ENCODE results near the gene NAV1.

The NAV1 gene

DNA sequence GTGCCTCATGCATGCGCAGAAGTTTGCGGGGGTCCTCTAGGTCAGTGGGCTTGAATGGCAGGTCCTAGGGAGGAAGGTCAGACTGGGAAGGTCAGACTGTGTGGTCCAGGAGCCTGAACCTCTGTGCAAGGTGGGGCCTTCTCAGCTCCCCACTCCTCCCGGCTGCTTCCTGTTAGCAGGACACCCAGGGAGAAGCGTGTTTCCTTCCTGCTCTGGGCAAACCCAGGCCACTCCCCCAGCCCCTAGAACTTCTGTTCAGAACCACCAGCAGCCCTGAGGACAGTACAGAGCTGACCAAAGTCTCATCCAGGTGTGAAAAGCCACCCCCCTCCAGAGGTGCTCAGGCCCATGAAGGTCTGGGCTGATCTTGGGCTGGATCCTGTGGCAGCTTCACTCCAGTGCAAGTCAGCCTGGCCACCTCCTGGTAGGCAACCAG is 29.9 kb downstream of the NAV1 start:
- no peaks in the 10 kb centered on the region for H3K79me2 ChIP-seq (ENCODE audit: insufficient read depth, low read depth)
- H3K4me1 ChIP-seq (ENCODE audit: low read depth, poor library complexity, severe bottlenecking), result no peaks in the 10 kb centered on the region
- no peaks in the 10 kb centered on the region for H3K27me3 ChIP-seq (ENCODE audit: insufficient read depth, low read depth)
- H3K27ac ChIP-seq, result no peak overlapping the region
- no peak overlapping the region for H3K9ac ChIP-seq
- H2AFZ ChIP-seq (ENCODE audit: low read depth), result no peak overlapping the region
- no peaks in the 10 kb centered on the region for H3K36me3 ChIP-seq (ENCODE audit: insufficient read depth)
- H3K4me3 ChIP-seq (IDR thresholded peaks at IDR 0.05; ENCODE audit: insufficient read depth, low read depth, low read length), result no peak overlapping the region
- TF ChIP-seq, protein P1, sequence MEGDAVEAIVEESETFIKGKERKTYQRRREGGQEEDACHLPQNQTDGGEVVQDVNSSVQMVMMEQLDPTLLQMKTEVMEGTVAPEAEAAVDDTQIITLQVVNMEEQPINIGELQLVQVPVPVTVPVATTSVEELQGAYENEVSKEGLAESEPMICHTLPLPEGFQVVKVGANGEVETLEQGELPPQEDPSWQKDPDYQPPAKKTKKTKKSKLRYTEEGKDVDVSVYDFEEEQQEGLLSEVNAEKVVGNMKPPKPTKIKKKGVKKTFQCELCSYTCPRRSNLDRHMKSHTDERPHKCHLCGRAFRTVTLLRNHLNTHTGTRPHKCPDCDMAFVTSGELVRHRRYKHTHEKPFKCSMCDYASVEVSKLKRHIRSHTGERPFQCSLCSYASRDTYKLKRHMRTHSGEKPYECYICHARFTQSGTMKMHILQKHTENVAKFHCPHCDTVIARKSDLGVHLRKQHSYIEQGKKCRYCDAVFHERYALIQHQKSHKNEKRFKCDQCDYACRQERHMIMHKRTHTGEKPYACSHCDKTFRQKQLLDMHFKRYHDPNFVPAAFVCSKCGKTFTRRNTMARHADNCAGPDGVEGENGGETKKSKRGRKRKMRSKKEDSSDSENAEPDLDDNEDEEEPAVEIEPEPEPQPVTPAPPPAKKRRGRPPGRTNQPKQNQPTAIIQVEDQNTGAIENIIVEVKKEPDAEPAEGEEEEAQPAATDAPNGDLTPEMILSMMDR (conservative IDR thresholded peaks at IDR 0.05; ENCODE audit: low read depth, low read length), result no peak
- no peaks in the 10 kb centered on the region for H4K20me1 ChIP-seq (ENCODE audit: insufficient read depth)
- no peak overlapping the region for H3K4me2 ChIP-seq

DNA sequence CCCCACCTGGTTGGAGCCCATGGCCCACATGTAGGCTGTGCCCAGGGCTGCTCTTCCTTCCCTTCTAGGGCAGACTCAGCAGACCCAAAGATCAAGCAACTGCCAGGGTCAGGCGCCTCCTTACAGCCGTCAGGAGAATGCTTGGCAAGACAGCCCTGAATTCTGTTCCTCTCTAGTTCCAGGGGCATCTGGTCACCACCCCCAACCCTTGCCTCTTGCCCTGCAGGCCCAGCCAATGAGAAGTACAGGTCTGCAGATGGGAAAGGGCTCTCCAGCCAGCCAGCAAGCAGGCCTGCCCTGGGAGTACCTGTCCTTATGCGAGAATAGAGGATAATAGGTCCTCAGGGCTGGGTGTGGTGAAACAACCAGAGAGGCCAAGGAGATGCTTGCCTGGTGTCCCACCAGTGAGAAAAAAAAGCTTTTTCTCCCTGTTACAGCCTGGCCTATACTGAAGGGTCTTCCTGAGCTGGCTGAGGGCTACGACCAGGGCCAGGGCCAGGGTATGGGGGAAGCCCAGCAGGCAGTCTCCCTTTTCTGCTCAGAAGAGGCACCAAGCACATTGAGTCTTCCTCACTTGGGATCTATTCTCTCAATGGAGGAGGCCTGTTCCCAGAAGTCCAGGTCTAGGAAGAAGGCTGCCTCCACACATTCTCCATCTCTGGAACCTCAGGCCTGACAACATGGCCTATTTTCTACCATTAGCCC is 31.4 kb downstream of the NAV1 start:
- no peak overlapping the region for H3K4me2 ChIP-seq
- H3K36me3 ChIP-seq (ENCODE audit: insufficient read depth), result no peaks in the 10 kb centered on the region
- no peaks in the 10 kb centered on the region for H3K79me2 ChIP-seq (ENCODE audit: insufficient read depth, low read depth)
- H3K4me3 ChIP-seq (IDR thresholded peaks at IDR 0.05; ENCODE audit: insufficient read depth, low read depth, low read length), result no peak overlapping the region
- H4K20me1 ChIP-seq (ENCODE audit: insufficient read depth), result no peaks in the 10 kb centered on the region
- no peaks in the 10 kb centered on the region for H3K4me1 ChIP-seq (ENCODE audit: low read depth, poor library complexity, severe bottlenecking)
- no peak overlapping the region for H3K27ac ChIP-seq
- H3K9ac ChIP-seq, result no peak overlapping the region
- no peak overlapping the region for H2AFZ ChIP-seq (ENCODE audit: low read depth)
- H3K27me3 ChIP-seq (ENCODE audit: insufficient read depth, low read depth), result no peaks in the 10 kb centered on the region
- TF ChIP-seq, protein P1 (conservative IDR thresholded peaks at IDR 0.05; ENCODE audit: low read depth, low read length), result no peak

DNA sequence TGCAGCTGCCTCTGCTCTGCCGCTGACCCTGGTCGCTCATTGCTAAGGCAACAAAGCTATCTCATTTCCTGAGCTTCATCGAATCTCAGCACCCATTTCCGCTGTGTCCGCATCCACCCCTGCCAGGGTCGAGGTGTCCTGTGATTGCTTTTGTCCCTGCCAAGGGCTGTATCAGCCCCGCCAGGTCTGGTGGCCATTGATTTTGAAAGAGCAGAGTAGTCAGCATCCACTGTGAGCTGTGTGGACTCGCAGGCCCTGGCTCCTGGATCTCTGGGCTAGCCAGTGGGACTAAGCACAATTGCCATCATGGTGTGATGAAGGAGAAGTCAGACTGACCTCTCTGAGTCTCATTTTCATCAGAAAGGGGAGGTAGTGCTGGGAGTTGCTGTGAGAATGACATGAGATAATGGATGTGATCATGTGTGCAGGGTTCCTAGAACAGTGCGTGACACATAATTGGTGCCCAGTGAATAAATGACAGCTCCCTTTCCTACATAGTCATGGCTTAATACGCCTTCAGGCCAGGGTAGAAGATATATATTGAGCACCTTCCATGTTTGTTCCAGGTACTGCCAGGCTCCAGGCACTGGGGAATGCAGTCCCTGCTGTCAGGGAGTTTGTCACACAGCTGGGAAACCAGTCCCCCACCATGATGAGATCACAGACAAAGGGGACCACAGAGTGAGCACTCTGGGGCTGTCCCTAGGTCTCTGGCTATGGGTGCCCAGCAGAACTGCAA is 32.1 kb downstream of the NAV1 start:
- Histone ChIP-seq H3K9ac (no peak overlapping the region), H3K4me1 (ENCODE audit: low read depth, poor library complexity, severe bottlenecking) (no peaks in the 10 kb centered on the region), H4K20me1 (ENCODE audit: insufficient read depth) (no peaks in the 10 kb centered on the region), H3K4me3 (IDR thresholded peaks at IDR 0.05; ENCODE audit: insufficient read depth, low read depth, low read length) (no peak overlapping the region), H2AFZ (ENCODE audit: low read depth) (no peak overlapping the region), H3K27ac (no peak overlapping the region), H3K36me3 (ENCODE audit: insufficient read depth) (no peaks in the 10 kb centered on the region), H3K79me2 (ENCODE audit: insufficient read depth, low read depth) (no peaks in the 10 kb centered on the region), H3K4me2 (no peak overlapping the region), H3K27me3 (ENCODE audit: insufficient read depth, low read depth) (no peaks in the 10 kb centered on the region)
- TF ChIP-seq, protein P1 (conservative IDR thresholded peaks at IDR 0.05; ENCODE audit: low read depth, low read length), result no peak

DNA sequence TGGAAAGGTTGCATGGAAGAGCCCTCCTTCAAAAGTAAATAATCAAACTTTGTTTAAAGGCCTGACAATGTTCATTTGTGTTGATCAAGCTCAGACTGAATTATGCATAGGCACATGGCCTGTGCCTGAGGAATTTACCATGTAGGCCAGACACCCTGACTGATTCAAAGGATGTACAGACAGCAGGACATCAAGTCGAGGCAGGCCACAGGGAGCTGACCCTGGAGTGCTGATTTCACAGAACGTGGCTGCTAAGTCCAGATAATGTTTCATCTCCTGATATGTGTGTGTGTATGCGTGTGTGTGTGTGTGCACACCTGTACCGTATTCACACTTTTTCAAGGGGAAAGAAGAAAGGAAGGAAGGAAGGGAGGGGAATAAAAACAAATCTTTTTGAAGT is 34.1 kb downstream of the NAV1 start:
- H3K27ac ChIP-seq, result no peak overlapping the region
- no peak overlapping the region for H3K4me3 ChIP-seq (IDR thresholded peaks at IDR 0.05; ENCODE audit: insufficient read depth, low read depth, low read length)
- H2AFZ ChIP-seq (ENCODE audit: low read depth), result no peak overlapping the region
- no peaks in the 10 kb centered on the region for H3K36me3 ChIP-seq (ENCODE audit: insufficient read depth)
- H3K9ac ChIP-seq, result no peak overlapping the region
- H4K20me1 ChIP-seq (ENCODE audit: insufficient read depth), result no peaks in the 10 kb centered on the region
- no peaks in the 10 kb centered on the region for H3K27me3 ChIP-seq (ENCODE audit: insufficient read depth, low read depth)
- no peak overlapping the region for H3K4me2 ChIP-seq
- TF ChIP-seq, protein P1 (conservative IDR thresholded peaks at IDR 0.05; ENCODE audit: low read depth, low read length), result no peak
- no peaks in the 10 kb centered on the region for H3K79me2 ChIP-seq (ENCODE audit: insufficient read depth, low read depth)
- H3K4me1 ChIP-seq (ENCODE audit: low read depth, poor library complexity, severe bottlenecking), result no peaks in the 10 kb centered on the region
